Fibroblast of skin of right biceps (primary cell): ENCODE measurements around the gene SP3.
A peak's percentile ranks its signal among the peaks of the same experiment; 100 is the strongest.

Source experiments
- DNase-seq: peaks from one replicate; pipeline ENCODE4 v3.0.0-alpha.2; 2013

SP3 gene

DNA sequence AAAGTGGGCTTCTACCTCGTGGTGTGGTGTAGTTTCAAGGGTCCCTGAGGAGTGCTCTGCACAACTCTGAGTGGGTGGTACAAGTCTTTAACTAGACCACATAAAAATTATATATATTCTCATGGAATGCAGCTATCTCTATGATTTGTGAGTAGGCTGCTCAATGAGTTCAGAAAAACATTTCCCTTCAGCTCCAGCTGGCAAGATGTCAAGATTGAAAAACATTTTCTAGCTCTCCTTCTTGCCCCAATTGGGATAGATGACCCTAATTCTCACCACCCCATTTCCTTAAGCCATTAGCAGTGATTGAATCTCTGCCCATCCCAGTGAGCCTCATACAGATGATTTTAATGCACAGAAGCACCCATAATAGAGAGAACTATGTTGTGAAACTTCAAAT is 28.3 kb upstream of the SP3 start:
- DNase-seq, result no peak

DNA sequence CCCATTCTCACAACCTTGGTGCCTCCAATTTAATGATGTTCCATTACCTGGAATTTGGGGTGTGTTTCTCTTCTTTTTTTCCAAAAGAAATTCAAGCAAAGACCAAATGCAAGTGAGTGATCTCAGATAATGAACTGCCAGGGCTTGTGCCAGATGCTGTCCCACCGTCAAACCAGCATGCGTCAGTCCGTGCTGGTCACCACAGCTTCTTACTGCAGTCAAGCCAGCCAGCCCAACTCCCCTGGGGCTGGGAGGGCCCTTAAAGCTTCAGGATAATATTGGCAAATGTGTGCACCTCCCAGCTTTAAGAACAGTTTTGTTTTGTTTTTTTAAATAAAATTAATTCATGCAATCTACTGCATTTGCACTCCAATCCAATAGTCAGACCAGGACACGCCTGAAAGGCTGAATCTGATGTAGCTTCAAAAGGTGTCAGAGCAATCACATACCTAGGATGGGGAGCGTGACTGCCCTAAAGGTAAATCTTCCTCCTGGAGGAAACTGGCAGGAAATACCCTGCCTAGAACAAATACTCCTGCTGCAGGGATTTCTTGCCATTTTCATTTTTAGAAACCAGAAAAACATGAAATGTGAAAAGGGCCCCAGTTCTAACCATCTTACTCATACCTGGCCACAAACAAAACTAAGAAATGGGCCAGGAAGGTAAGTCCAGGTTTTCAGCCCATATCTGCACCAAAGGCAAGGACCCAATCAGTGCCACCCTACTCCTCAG is 26.8 kb upstream of the SP3 start:
- DNase-seq, result no peak

DNA sequence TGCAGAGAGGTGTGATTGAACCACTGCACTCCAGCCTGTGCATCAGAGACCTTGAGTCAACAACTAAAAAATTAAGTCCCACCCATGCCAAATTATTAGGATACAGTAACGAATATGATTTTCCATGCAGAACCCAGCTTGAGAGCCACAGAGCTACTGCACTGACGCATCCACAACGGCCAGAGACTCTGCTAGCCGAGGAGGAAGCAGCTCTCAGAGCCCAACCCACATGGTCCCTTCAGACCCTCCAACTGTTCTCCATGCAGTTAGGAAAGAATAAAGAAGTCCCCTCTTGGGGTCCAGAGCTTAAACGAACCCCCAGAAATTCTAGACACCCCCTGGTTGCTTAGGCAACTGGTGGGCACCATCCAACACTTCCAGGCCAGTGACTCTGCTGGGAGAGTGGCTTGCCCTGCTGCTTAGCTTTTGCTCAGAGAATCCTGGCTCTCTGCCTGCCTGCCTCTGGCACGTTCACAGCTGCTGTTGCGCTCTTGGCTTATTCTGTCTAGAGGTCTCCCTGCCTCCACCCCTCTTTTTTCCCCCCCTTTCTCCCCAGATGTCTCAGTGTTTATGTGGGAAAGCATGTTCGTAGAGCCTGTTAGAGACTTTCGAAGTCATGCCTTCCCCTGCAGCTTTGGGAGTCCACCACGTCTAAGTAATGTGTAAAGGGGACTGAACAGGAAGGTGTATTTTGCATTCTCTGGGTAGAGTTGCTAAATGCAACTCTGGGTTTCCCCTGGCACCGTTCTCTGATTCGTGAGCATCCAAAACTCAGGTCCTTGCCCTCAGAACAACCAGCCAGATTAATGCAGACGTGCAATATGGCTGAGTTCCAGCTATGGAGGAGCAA is 26.0 kb upstream of the SP3 start:
- DNase-seq, result peak; percentile 69

DNA sequence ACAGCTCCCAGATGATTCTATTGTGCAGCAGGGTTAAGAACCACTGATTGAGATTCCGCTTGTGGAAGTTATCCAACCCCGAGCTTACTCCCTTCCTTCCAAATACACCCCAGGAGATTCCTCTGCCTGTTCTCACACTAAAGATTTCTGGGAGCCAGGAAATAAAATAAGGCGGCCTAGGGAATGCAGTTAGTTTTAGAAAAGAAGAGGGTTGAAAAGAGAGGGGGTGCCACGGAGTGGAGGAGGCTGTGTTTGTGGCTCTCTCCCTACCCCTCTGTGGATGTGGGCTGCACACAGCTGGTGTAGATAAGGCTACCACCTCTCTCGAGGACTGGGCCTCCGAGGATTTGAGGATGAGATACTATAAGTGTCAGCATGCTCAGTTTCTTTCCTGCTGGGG is 25.1 kb upstream of the SP3 start:
- DNase-seq, result no peak

DNA sequence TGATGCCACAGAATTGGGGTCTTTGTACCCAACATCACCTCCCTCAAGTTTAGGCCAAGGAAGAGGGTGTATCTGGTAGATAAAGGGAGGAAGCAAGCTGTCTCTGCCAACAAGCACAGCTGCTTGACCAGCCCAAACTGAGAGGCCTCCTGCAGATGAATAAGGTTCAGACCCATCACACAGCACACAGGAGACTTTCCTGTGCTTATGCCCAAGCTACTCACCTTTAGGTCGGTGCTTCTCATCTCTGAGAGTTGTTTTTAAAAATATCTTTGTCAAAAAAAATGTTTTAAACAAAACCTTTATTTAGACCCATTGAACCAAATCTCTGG is 24.7 kb upstream of the SP3 start:
- DNase-seq, result no peak

DNA sequence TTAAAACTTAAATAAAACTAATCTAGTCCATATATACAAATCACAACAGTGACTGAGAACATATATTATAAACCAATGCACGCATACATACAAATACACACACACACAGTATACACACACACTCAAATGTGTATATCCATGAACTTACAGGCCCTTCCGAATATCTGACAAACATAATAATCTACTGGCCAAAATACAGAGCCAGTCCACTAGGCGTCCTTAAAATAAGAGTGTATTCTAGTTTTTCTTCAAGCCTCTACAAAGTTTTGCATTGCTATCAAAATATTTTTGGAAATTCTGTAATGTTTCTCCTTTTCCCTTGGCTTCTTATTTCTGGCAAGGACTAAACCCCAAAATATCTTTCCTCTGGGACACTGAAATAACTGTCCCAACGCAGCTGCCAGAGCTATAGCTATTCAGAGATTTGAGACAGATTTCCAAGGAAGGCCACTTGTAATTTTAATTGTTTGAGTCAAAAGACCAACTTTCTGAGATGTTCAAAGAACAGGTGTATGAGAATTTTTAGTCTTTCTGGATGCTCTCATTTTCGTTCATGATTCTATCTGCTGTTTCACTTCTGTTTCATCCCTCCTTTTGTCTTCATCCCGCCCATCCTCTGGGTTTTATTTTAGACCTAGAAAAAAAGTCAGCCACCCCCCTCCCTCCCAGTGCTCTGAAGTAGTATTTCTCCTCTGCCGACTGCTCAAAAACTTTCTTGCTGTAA is 24.1 kb upstream of the SP3 start:
- no peak for DNase-seq

DNA sequence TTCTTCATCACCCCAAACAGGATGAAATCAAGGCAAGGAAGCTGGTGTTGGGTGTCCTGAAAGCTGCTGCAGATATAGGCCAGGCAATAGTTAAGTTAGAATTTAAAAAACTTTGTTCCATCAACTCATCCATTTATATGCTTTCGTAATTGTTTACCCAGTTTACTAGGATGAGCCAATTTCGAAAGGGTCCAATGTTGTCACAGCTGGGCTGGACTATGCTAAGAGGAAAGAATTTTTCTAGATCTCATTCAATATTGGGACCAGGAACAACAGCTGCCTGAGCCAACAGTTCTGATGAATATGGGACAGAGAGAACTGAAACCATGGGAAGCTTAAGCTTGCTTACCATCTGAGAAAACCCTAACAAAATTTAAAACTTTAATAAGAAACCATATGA is 21.6 kb upstream of the SP3 start:
- DNase-seq, result no peak

DNA sequence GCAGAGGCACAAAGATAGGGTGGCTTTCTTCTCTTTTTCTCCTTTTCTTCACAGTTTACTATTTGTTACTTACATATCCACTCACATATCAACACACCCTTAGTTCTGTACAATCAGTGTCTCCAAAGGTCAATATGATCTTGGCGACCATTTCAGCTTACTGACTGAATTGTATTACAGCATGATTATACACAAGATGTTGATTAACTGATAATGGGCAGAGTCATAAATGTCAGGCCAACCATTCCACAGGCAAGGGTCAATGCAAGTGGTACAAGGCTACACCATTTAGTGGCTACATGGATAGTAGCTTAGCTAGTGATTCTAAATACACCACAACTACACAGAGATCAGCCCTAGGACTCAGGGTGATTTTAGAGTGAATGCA is 20.4 kb upstream of the SP3 start:
- no peak for DNase-seq

DNA sequence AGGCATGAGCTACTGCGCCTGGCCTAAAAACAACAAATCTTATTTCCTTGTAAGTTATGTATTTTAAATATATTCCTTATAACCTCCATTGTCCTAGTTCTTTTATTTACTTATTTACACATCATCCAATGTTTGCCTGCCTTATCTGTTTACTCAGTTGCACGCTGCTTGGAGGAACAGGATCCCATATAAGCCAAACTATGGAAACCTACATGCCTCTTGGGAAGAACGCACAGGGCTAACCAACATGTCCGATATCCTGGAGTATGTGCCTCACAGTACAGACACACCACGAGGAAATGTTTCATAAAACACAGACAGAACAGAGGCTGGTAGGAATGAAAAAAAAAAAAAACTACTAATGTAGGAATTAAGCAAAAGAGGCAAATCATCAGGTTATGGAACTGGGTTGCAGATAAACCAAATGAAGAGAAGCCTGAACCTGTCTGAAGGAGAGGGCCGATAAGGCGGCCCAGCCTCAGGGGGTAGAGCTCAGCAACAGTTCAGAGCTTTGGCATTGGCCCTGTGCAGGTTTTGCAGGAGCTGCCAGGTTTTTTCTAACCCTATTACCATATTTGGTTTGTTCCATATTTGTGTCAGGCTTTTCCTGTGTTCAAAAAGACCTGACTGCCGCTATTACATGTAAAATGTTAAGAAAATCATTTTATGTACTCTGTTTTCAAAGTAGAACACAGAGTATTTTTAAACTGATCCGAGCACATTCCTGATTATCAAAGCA is 19.9 kb upstream of the SP3 start:
- DNase-seq, result no peak

DNA sequence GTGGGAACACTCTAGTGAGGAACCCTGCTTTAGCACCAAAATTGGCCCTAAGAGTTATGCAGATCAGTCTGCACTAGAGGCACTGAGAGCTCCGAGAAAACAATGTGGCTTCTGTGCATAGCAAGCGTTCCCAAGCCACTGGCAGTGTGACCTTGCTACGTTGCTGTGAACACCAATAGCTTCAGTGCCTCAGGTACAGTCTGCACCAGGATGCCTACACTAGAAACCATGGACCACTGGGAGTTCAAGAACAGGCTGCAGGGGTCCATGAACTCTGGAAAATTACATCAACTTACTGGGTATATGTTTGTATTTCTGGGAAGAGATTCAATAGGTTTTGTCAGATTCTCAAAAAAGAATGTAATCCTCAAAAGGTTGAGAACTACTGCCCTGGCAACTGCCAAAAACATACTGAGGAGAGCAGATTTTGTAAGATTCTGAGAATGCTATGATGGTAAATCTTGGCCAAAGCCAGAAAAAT is 18.3 kb upstream of the SP3 start:
- peak; percentile 33 for DNase-seq

DNA sequence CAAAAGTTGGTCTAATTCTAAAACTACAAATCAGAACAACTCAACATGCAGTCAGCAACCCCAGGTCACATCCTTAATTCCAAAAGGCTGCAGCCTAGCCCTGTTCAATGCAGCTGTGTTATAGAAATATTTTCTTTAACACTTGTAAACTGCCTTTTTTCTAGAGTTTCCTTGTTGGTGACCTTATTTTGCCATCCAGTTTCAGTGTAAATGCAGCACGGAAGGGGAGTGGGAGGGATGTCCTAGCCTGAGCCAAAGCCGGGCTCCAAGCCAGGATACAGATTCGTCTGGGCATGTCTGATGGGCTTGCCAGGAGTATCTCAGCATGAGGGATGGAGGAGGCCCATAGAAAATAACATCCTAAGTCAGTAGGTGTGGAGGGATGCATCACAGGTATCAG is 17.7 kb upstream of the SP3 start:
- DNase-seq, result peak; percentile 42

DNA sequence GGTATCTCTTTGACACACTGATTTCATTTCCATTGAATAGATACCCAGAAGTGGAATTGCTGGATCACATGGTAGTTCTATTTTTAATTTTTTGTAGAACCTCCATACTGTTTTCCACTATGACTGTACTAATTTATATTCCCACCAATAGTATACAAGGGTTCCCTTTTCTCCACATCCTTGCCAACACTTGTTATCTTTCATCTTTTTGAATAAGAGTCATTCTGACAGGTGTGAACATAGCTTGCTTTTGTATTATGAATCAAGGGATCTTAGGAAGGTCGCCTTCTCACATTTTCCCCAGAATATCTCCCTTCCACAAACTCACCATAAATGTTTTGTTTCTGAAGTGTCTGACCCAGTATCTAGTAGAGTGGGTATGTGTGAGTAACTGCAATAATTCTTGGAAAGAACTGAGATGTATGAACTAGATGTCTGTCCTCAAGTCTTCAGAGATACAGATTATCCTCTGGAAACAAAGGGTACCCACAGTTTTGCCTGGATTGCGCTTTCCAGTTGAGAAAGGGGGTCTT is 17.1 kb upstream of the SP3 start:
- DNase-seq, result no peak

DNA sequence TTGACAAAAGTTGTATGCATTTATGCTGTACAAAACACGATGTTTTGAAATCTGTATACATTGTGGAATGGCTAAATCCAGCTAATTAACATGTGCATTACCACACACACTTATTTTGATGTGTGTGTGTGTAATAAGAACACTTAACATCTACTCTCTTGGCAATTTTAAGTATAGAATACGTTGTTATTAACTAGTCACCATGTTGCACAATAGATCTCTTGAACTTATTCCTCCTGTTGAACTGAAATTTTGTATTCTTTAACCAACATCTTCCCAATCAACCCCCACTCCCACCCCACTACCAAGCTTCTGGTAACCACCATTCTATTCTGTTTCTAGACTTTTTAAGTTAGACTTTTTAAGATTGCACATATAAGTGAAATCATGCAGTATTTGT is 16.3 kb upstream of the SP3 start:
- no peak for DNase-seq

DNA sequence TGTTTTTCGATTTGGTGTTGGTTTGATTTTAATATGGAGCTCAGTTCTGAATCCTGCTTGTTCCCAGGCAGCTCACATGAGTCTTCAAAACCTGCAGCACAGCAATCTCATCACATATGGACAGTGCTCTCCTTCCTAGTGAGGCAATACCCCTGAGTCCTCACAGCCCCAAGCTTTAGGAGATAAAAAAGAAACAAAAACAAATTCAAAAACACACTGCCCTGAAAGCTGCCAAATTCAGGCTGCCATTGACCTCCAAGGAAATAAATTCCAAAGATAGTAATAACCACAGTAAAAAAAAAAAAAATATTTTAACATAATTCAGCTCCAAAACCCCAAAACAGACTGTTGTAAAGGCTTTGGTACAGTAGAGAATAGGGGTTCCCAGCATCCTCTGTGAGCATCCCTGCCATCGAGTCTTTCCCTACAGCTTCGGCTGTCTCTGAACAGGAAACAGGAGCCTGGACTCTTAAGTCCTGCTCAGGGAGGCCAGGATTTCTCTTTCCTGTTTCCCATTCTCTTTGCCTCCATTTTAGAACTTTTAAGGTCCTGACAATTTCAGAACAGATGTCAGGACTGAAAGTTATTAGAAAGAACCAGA is 14.7 kb upstream of the SP3 start:
- DNase-seq, result no peak

DNA sequence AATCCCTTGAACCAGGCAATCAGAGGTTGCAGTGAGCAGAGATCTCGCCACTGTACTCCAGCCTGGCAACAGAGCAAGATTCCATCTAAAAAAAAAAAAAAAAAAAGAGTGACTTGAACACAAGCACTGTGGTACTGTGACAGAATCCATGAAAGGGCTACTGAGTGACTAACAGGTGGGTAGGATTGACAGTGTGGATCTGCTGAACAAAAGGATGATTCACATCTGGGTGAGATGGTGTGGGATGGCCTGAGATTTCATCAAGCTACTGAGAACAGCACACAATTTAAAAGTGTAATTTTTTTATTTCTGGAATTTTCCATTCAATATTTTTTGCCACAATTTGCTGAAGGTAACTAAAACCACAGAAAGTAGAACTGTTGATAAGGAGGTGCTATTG is 13.3 kb upstream of the SP3 start:
- DNase-seq, result no peak

DNA sequence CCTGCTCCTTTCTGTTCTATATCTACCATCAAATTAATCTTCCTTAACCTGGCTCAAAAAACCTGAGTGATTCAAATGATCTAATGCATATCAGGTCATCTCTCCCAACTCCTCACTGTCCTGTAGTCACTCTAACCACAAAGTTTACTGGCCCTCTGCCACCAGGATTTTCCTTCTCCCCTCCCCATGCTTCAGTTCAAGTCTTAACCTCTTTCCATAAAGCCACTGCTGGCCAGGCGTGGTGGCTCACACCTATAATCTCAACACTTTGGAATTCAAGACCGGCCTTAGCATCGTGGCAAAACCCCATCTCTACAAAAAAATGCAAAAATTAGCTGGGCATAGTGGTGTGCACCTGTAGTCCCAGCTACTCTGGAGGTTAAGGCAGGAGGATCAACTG is 7.5 kb upstream of the SP3 start:
- peak; percentile 74 for DNase-seq

DNA sequence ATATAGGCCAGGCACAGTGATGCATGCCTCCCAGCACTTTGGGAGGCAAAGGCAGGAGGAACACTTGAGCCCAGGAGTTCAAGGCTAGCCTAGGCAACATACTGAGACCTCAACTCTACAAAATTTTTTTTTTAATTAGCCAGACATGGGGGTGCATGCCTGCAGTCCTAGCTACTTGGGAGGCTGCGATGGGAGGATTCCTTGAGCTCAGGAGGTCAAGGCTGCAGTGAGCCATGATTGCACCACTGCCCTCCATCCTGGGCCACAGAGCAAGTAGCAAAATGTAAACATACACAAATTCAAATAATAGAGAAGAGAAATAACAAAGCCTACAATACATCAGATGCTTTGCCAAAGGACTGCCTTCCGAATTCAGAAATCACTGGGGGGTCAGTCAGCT is 7.0 kb upstream of the SP3 start:
- DNase-seq, result no peak

DNA sequence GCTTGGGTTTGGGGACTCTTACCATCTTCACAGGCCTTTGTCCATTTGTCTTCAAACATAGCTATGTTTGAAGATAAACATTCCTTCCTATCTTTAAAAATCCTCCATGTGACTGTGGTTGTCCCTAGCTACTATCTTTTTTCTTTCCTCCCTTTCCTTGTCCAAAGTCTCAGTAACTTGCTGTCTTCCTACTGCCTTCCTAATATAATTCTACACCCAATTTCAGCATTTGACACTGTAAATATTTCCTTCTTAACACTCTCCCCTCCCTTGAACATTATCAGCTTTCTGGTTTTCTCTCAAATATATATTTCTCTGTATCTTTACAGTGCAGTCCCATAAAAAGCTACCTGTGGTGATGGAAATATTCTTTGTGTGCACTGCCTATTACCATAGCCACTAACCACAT is 5.3 kb upstream of the SP3 start:
- no peak for DNase-seq

DNA sequence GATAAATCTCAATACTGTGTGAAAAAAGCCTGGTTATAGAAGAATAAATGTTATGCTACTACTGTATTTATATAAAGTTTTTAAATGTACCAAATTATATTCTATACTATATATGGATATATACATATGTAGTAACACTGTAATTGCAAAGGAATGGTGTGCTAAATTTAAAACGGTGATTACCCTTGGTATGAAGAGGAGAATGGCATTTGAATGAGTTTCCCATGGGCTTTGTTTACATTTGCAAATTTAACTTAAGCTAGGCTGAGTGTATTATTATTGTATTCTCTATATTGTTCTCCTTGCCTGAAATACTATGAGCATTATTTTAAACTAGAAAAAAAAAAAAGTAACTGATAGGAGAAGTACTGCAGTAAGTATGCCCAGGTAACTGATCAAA is 4.7 kb upstream of the SP3 start:
- DNase-seq, result peak; percentile 85

DNA sequence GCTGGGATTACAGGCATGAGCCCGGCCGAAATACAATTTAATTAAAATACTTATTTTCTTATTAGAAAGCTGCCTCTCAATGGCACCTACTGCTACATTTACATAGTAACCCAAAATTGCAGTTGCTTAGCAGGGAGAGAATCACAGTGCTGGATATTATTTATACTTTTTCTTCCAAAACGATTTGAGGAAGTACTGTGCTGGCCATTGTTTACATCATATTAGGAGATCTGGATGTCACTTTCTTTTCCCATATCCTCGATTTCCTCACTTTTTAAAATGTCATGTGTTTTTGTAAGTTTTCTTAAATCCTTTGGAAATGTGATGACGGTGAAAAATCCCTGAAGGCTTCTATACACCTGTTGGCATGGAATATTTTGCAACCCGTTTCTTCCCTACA is 3.4 kb upstream of the SP3 start:
- DNase-seq, result no peak

DNA sequence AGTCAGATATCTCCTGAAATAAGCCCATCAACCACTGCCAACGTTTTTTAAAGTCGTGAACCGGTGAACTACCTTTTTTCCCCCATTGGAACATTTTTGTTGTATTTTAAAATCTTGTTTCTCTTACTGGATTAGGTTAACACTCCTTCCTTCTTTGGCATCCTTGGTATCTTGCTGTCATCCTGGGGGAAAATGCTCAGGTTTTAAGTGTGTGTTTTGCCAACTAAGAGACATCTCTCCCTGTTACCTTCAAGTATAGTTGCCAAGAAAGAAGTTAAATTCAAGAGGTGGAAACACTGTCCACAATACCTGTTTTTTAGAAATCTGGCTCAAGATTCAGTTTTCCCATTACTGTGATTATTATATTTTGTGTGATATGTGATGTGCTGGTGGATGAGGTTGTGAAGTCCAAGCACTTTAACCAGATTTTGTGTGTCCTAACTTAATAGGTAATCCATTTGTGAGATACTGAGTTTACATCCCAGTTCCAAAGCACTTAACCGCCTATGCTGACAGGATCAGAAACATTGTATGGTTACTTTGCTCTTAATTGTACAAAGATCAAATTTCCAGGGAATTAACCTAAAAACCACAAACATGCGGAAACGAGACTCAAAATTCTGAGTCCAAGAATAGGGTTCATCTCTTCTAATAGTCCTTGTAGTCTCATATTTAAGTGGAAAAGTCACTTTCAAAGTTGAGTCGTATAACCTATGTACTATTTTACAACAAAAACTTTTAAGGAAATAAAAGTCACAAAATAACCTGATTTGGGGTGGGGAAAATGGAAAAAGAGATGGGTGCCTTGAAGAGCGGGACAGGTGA is 1.3 kb upstream of the SP3 start:
- no peak for DNase-seq
